HG02970 (cell line): Measurements from ENCODE around the gene SNX9.
"Not testable (repeated sequence)": the region's sequence is repeated elsewhere in the genome, so short reads cannot be mapped to it uniquely, and the experiment has no call there.

Experiments used
- ATAC-seq: cut with Tn5 transposase; IDR thresholded peaks from one replicate; pipeline ENCODE4 v1.9.1; 2021; ENCODE audit warnings: mild to moderate bottlenecking, moderate library complexity, moderate number of reproducible peaks; ENCODE audit not compliant: unreplicated experiment, low FRiP score

Gene SNX9

DNA sequence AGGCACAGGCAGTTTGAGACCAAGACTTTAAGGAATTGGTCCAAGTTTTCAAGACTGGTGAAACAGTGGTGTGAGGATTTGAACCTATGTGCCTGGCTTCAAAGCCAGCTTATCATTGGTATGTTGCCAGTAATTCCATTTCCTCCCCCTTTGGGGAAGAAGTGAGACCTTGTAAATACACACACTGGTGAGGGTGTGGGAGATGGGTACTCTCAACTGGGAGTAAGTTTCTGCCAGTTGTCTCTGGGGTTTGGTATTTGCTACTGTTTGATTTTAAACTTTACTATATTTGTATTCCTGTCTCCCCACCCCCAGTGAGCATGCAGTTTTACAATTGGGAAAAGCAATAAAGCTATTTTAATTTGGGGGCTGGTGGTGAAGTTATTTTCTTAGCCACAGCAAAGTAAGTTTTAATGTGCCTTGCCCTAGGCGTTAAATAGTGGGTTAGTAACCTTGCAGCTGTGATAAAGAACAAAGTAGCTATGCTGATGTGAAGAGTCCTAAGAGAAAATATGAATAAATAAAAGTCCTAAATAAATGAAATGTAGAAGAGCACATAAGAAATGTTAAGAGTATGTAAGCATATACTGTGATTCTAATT is 31.0 kb downstream of the SNX9 start:
- no peak for ATAC-seq

GRCh38 chr6:157855325-157855724 is 32.3 kb downstream of the SNX9 start:
- no peak for ATAC-seq

DNA sequence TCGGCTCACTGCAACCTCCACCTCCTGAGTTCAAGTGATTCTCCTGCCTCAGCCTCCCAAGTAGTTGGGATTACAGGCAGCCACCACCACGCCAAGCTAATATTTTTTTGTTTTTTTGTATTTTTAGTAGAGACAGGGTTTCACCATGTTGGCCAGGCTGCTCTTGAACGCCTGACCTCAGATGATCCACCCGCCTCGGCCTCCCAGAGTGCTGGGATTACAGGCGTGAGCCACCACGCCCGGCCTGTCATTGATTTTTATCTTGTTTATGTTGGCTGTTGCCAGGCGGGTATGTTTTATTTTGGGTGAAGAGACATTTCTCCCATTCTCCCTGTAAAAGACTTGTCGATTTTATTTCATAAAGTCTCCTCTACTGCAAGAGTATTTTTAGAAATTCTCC is 32.8 kb downstream of the SNX9 start:
- ATAC-seq = not testable (repeated sequence)

GRCh38 chr6:157858664-157859063 is 35.6 kb downstream of the SNX9 start:
- ATAC-seq = not testable (repeated sequence)

GRCh38 chr6:157859775-157860504 is 36.9 kb downstream of the SNX9 start:
- ATAC-seq = no peak

DNA sequence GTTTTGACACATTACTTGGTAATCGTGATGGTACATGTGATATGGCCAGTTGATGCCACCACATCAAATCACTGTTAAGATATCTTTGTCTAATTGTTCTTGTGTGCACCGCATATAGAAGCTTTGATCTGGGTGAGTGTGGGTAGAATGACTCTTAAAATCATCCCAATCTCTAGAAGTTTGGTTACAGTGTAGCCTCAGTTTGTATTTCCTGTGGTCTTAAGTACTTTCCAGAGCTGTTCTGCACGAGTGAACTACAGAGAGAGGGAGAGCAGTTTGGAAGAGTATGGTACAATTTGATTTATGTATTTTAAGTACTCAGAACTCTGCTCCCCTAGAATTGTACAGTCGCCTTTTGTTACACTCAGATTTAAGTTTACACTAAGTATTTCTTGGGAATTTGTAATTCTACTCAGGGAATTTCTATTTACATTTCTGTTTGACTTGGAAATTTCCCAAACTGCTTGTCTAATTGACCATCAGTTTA is 37.5 kb downstream of the SNX9 start:
- ATAC-seq = no peak

- ATAC-seq = no peak
These were observed 38.1 kb downstream of the SNX9 start for GRCh38 chr6:157861184-157861583.

DNA sequence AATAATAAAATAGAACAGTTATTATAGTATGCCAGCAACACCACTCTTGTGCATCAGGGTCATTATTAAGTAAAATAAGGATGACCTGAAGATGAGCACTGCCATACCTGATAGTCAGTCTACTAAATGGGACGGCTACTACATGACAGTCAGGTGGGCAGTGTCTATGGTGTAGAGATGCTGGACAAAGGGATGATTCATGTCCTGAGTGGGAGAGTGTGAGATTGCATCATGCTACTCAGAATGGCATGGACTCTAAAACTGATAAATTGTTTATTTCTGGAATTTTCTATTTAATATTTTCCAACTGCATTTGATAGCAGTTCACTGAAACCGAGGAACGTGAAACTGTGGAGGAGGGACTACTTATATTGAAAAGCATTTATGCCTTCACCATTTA is 38.8 kb downstream of the SNX9 start:
- no peak for ATAC-seq

GRCh38 chr6:157862706-157863105 is 39.7 kb downstream of the SNX9 start:
- no peak for ATAC-seq

GRCh38 chr6:157864185-157864761 is 41.2 kb downstream of the SNX9 start:
- ATAC-seq = no peak

GRCh38 chr6:157865249-157865648 is 42.2 kb downstream of the SNX9 start:
- ATAC-seq = no peak

- ATAC-seq = no peak
These were observed 44.1 kb downstream of the SNX9 start for GRCh38 chr6:157867155-157867559.

DNA sequence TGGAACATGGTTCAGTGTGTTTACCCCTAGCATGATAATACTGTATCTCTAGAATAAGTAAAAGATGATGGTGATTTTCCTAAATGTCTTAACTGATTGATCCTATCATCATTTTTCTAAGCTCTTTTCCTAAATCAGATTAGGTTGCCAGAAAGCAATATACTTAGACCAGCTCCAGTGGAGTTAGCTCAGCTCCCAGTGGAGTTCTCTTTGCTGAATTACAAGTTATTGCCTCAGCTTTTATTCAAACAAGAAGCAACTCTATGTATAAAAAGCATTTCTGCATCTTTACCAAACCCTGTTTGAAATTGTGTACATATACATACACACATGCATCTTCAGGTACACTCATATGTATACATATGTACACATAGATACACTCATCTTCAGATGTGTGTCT is 44.9 kb downstream of the SNX9 start:
- no peak for ATAC-seq

DNA sequence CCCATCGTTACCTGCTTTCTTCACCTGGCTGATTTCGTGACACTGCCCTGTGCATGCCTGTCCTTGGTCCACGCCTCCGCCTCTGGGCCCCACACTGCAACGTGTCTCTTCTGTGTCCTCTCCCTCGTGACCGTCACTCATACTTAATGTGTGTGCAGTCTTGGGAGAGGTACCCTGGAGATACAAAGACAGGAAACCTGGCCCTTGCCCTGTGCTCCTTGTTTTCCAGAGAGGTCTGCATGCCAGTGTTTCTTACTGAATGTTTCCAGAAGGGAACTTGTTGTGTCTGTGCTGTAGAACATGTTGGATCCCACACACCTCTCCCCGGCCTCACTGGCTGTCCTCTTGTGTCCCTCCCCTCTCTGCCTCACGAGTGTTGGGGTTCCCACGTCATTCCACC is 45.8 kb downstream of the SNX9 start:
- no peak for ATAC-seq

DNA sequence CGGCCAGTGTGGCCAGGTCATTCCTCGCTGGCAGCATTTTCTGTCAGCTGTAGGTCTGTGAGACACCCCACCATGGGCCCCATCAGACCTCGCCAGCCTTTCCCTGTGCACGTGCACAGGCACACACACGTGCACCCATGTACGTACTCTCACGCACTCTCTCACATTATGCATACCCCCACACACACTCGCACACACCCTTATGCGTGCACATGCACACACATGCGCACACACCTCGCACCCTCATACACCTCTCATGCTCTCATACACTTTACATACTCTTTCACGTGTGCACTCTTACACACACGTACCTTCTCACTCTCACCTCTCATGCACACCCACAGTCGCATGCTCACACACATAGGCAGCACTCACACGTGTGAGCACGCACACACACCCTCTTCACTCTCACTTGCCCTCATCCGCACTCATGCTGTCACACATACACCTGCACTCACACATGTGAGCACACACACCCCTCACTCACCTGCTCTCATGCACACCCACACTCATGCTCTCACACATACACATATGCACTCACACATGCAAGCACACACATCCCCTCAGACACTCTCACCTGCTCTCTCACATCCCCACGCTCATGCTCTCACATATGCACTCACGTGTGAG is 46.7 kb downstream of the SNX9 start:
- ATAC-seq = no peak

GRCh38 chr6:157873735-157874344 is 50.8 kb downstream of the SNX9 start:
- ATAC-seq = no peak

DNA sequence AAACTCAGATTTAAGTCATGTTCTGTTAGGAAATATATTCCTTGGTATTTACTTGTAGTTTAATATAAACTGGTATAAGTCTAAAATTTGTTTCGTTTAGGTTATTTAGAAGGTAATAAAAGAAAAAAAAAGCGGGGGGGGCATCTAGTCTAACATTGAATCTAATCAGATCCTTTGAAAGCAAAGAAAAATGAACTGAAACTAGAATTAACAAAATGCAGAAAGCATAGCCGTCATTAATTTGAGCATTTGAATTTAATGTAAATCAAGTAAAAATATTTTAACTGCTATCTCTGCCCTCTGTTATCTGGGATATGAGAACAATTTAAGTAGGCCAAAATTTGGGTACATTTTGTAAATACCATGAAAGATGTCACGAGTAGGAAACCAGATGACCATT is 54.1 kb downstream of the SNX9 start:
- ATAC-seq = no peak

GRCh38 chr6:157877573-157878438 is 54.8 kb downstream of the SNX9 start:
- no peak for ATAC-seq

DNA sequence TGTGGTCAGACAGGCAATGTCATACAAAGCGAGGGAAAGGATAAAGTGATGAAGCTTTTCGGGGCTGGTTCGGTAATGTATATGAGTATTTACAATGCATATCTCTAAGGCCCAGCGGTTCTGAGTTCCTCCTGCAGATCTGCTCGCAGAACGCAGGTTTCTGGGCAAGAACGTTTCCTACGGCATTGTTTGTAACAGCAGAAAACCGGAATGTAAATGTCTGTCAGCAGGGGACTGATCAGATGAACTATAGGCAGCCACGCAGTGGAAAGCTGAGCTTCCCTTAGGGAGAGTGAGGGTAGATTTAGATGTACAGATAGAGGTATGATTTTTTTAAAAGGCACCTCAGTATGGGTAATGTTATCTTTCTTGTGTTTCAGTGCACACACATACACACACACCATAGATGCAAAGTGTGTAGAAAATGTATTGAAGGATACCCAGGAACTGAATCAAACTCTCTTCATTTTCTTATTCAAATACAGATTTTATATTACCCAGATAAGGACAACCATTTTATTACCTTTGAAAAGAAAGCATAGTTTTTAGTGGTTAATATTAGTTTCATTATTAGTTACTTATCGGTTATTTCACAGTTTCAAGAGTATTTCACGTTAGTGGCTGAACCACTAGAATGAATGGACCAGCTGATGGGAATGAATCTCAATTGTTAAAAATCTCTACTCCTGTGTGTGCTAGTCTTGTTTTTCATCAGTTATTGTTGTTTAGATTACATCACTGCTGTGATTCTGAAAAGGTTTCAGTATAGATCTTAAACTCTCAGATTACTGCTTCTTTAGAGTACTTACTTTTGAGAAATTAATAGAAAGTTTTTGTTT is 56.2 kb downstream of the SNX9 start:
- peak; percentile 67 for ATAC-seq
